HG03108 (cell line): ENCODE data around the gene ARFGAP2.
A peak's percentile ranks its signal among the peaks of the same experiment; 100 is the strongest.

ENCODE experiments used
- ATAC-seq: cut with Tn5 transposase; IDR thresholded peaks from one replicate; pipeline ENCODE4 v1.9.1; 2021; ENCODE audit warnings: moderate library complexity; ENCODE audit not compliant: unreplicated experiment

The ARFGAP2 gene

GRCh38 chr11:47171856-47172255 lies 4.8 kb downstream of the ARFGAP2 start:
- no peak for ATAC-seq

- ATAC-seq, result no peak
These were observed 5.4 kb downstream of the ARFGAP2 start for GRCh38 chr11:47171061-47171838.

GRCh38 chr11:47166368-47166767 lies 10.3 kb downstream of the ARFGAP2 start:
- ATAC-seq, result no peak

GRCh38 chr11:47165253-47165840 lies 11.3 kb downstream of the ARFGAP2 start:
- no peak for ATAC-seq

- no peak for ATAC-seq
These were observed 12.4 kb downstream of the ARFGAP2 start for GRCh38 chr11:47164321-47164720.

GRCh38 chr11:47163898-47164297 lies 12.8 kb downstream of the ARFGAP2 start:
- no peak for ATAC-seq

GRCh38 chr11:47163193-47163592 lies 13.5 kb downstream of the ARFGAP2 start:
- no peak for ATAC-seq

- no peak for ATAC-seq
These were observed 14.3 kb downstream of the ARFGAP2 start for GRCh38 chr11:47162426-47162825.

GRCh38 chr11:47161890-47162289 lies 14.8 kb downstream of the ARFGAP2 start:
- no peak for ATAC-seq

GRCh38 chr11:47161134-47161854 lies 15.4 kb downstream of the ARFGAP2 start:
- ATAC-seq, result peak; percentile 42

GRCh38 chr11:47160753-47161133 lies 15.9 kb downstream of the ARFGAP2 start:
- ATAC-seq, result no peak

GRCh38 chr11:47158242-47158641 lies 18.4 kb downstream of the ARFGAP2 start:
- ATAC-seq, result no peak

- ATAC-seq, result no peak
These were observed 18.9 kb downstream of the ARFGAP2 start for GRCh38 chr11:47157805-47158204.

GRCh38 chr11:47156951-47157350 lies 19.7 kb downstream of the ARFGAP2 start:
- no peak for ATAC-seq

GRCh38 chr11:47156333-47156732 lies 20.3 kb downstream of the ARFGAP2 start:
- ATAC-seq, result no peak

- no peak for ATAC-seq
These were observed 20.8 kb downstream of the ARFGAP2 start for GRCh38 chr11:47155879-47156278.

- ATAC-seq, result no peak
These were observed 21.8 kb downstream of the ARFGAP2 start for GRCh38 chr11:47154616-47155570.

GRCh38 chr11:47152953-47153950 lies 23.4 kb downstream of the ARFGAP2 start:
- ATAC-seq, result no peak

GRCh38 chr11:47152126-47152952 lies 24.3 kb downstream of the ARFGAP2 start:
- ATAC-seq, result no peak
